ENCODE measurements around the gene TIMM23.
"Not testable (repeated sequence)": the region's sequence is repeated elsewhere in the genome, so short reads cannot be mapped to it uniquely, and the experiment has no call there.

DNA sequence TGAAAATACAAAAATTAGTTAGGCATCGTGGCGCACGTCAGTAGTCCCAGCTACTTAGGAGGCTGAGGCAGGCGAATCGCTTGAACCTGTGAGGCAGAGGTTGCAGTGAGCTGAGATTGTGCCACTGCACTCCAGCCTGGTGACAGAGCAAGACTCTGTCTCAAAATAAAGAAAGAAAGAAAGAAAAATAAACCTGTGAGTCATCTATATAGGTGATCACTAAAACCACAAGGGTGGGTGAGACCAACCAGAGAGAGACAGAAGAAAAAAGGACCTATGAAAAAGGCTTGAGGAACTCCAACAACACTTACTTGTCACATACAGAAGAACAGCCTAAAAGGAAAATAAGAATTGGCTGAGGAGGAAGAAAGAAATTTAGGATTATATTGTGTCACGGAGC is 14.4 kb upstream of the TIMM23 start:
- TF ChIP-seq, protein P1, sequence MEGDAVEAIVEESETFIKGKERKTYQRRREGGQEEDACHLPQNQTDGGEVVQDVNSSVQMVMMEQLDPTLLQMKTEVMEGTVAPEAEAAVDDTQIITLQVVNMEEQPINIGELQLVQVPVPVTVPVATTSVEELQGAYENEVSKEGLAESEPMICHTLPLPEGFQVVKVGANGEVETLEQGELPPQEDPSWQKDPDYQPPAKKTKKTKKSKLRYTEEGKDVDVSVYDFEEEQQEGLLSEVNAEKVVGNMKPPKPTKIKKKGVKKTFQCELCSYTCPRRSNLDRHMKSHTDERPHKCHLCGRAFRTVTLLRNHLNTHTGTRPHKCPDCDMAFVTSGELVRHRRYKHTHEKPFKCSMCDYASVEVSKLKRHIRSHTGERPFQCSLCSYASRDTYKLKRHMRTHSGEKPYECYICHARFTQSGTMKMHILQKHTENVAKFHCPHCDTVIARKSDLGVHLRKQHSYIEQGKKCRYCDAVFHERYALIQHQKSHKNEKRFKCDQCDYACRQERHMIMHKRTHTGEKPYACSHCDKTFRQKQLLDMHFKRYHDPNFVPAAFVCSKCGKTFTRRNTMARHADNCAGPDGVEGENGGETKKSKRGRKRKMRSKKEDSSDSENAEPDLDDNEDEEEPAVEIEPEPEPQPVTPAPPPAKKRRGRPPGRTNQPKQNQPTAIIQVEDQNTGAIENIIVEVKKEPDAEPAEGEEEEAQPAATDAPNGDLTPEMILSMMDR (conservative IDR thresholded peaks at IDR 0.05 in 1 of 2, IDR thresholded peaks at IDR 0.05 in 1 of 2; ENCODE audit: extremely low read depth in 1 of 2, insufficient read depth in 1 of 2, low read depth in 1 of 2, low read length in 2 of 2), result not testable (repeated sequence)
- TF ChIP-seq EZH2 (IDR thresholded peaks at IDR 0.05; ENCODE audit: borderline replicate concordance, low read length), result not testable (repeated sequence)

Measured in mammary epithelial cell (primary cell).